GM12878 (cell line): ENCODE measurements around the gene CAMK2A.

Source experiments
- CTCF ChIP-seq, 3 experiments: IDR thresholded peaks in 2 of 3; conservative IDR thresholded peaks in 1 of 3; 2 replicates each; pipeline ENCODE4 v1.5.1; 2011; ENCODE audit warnings: low read depth in 3 of 3, low read length in 3 of 3, mild to moderate bottlenecking in 3 of 3, control low read depth in 2 of 3, moderate library complexity in 2 of 3, inconsistent platforms in 1 of 3, mixed read lengths in 1 of 3; ENCODE audit not compliant: control insufficient read depth in 2 of 3, insufficient read depth in 1 of 3; ENCODE audit errors: extremely low read depth in 1 of 3
- E2F8 ChIP-seq: fragments of 450-650 bp; IDR thresholded peaks from 2 replicates; pipeline ENCODE4 v1.6.1; 2018; ENCODE audit warnings: mild to moderate bottlenecking, low read depth, moderate library complexity; ENCODE audit not compliant: partially characterized antibody
- EZH2 ChIP-seq: IDR thresholded peaks from 2 replicates; pipeline ENCODE4 v1.6.1; 2012; ENCODE audit warnings: low read depth, mild to moderate bottlenecking, control low read depth, inconsistent platforms, low read length, borderline replicate concordance; ENCODE audit not compliant: control insufficient read depth
- IRF3 ChIP-seq: fragments of 450-650 bp; IDR thresholded peaks from 2 replicates; pipeline ENCODE4 v1.6.1; 2014; ENCODE audit warnings: mild to moderate bottlenecking
- MXI1 ChIP-seq: fragments of 150-350 bp; IDR thresholded peaks from 2 replicates; pipeline ENCODE4 v1.6.1; 2011; ENCODE audit warnings: low read depth, mild to moderate bottlenecking, inconsistent platforms, low read length, improper control_type of control experiment
- MYC ChIP-seq: IDR thresholded peaks from 2 replicates; pipeline ENCODE4 v1.6.1; 2011; ENCODE audit warnings: mild to moderate bottlenecking, low read length, moderate library complexity, inconsistent platforms; ENCODE audit not compliant: insufficient read depth, insufficient replicate concordance, insufficient read length, severe bottlenecking
- POLR2A ChIP-seq: IDR thresholded peaks from 2 replicates; pipeline ENCODE4 v1.6.1; 2011; ENCODE audit warnings: low read depth, mild to moderate bottlenecking, low read length
- POLR2AphosphoS5 ChIP-seq: IDR thresholded peaks from 2 replicates; pipeline ENCODE4 v1.6.1; 2011; ENCODE audit warnings: mild to moderate bottlenecking, low read length, inconsistent platforms
- SMAD1 ChIP-seq: fragments of 450-650 bp; IDR thresholded peaks from 2 replicates; pipeline ENCODE4 v1.6.1; 2018; ENCODE audit warnings: mild to moderate bottlenecking, low read depth; ENCODE audit not compliant: partially characterized antibody
- SUZ12 ChIP-seq: fragments of 200-600 bp; sonication (generic); IDR thresholded peaks from one replicate; pipeline ENCODE4 v1.6.1; 2018; ENCODE audit warnings: antibody characterized with exemption, mild to moderate bottlenecking; ENCODE audit not compliant: unreplicated experiment
- TARDBP ChIP-seq: IDR thresholded peaks from 2 replicates; pipeline ENCODE4 v1.6.1; 2016; ENCODE audit warnings: borderline replicate concordance
- YY1 ChIP-seq: IDR thresholded peaks from 2 replicates; pipeline ENCODE4 v1.6.1; 2011; ENCODE audit warnings: low read depth, mild to moderate bottlenecking, low read length

GRCh38 chr5:150208187-150209098 is 81.1 kb downstream of the CAMK2A start:
- TF ChIP-seq MXI1 (no peak), YY1 (no peak), EZH2 (no peak), CTCF (IDR thresholded peaks at IDR 0.05 in 2 of 3, conservative IDR thresholded peaks at IDR 0.05 in 1 of 3; ENCODE audit: control insufficient read depth in 2 of 3, extremely low read depth in 1 of 3, insufficient read depth in 1 of 3, low read depth in 3 of 3, low read length in 3 of 3) (no peak), POLR2AphosphoS5 (no peak), E2F8 (no peak), POLR2A (no peak), MYC (no peak), IRF3 (no peak), SMAD1 (no peak), TARDBP (no peak), SUZ12 (no peak)
